Measurements from ENCODE around the gene C1QL1.

The C1QL1 gene

DNA sequence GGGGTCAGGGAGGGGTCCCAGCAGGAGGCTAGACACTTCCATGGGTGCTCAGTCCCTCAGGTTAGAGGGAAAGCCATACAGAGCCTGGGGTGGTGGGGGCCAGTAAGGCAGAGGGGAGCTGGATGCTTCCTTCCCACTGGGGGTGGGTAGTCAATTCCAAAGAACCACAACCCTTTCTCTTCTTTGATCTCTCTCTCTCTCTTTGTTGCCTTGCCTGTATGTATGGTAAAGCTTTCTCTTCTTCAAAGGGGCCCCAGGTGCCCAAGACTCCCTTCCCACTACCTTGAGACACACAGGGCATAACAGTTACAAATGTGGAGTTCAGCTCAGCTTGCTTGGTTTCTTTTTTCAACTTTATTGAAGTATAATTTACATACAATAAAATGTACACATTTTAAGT, 30.5 kb upstream of the C1QL1 start:
- Mint-ChIP-seq H3K36me3 (no peaks in the 10 kb centered on the region), H3K4me1 (no peaks in the 10 kb centered on the region), H3K4me3 (no peak overlapping the region), H3K27me3 (peaks cover 66% of the 10 kb centered on the region), H3K27ac (no peak overlapping the region), H3K9me3 (no peaks in the 10 kb centered on the region)
- CTCF ChIA-PET: interaction anchor here (1.6 kb wide), 1 partner anchor 9 kb away, joined by 4 read pairs; no protein-coding TSS in a partner anchor
- DNase-seq: no peak

DNA sequence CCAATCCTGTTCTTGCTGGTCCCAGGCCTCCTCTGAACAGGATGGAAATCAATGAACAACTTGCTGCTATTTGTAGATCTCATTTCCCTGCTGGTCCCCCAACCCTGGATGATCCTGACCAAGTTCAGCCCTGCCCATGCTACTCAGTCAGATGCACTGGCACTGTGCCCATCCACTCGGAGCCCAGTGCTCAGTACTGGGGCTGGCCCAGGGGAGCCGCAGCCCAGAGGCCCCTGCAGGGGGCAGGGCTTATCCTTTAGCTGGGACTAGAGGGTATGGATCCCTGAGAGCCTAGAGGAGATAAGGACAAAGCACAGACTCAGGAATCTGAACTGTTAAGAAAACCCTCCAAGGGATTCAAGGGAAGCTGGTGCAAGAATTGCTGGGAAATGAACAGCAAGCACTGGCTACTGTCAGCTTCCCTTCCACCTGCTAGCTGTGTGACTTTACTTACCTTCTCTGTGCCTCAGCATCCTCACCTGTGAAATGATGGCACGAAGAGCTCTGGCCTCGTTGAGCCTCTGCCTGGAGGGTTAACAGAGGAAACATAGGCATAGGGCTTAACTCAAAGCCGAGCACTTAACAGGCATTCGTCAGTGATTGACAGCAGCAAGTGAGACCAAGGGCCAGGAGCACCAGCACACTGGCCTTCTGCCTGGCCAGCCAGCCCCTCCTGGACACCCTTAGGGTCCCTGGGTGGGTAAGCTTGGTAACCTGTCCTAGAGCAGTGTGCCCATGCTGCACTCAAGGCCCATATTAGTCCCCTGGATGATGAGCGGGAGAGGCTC, 29.8 kb upstream of the C1QL1 start:
- Mint-ChIP-seq H3K4me3 (no peak overlapping the region), H3K27ac (no peak overlapping the region), H3K27me3 (peaks cover 63% of the 10 kb centered on the region), H3K36me3 (no peaks in the 10 kb centered on the region), H3K9me3 (no peaks in the 10 kb centered on the region), H3K4me1 (no peaks in the 10 kb centered on the region)
- CTCF ChIA-PET: interaction anchor here (1.6 kb wide), 1 partner anchor 8 kb away, joined by 4 read pairs; no protein-coding TSS in a partner anchor
- no peak for DNase-seq

DNA sequence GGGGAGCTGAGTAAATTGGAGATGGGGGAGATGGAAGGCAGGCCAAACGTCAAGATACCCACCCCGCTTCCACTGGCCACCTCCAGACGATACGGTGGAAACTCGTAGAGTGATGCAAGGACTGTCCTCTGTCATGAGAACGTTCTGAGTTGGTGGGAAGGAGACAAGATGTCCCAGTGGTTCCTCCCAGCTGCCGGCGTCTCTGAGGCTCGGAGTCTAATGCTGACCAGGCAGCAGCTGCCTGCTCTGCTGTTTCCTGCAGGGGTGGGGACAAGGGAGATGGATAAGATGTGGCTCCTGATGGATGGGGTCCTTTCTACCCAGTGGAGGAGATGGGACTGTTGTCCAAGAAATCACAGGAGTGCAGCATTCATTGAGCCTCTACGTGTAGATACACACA, 28.2 kb upstream of the C1QL1 start:
- Mint-ChIP-seq H3K36me3 (no peaks in the 10 kb centered on the region), H3K27ac (no peak overlapping the region), H3K27me3 (peaks cover 62% of the 10 kb centered on the region), H3K4me3 (no peak overlapping the region), H3K4me1 (no peaks in the 10 kb centered on the region), H3K9me3 (no peaks in the 10 kb centered on the region)
- CTCF ChIA-PET: no interaction called here
- DNase-seq: no peak

DNA sequence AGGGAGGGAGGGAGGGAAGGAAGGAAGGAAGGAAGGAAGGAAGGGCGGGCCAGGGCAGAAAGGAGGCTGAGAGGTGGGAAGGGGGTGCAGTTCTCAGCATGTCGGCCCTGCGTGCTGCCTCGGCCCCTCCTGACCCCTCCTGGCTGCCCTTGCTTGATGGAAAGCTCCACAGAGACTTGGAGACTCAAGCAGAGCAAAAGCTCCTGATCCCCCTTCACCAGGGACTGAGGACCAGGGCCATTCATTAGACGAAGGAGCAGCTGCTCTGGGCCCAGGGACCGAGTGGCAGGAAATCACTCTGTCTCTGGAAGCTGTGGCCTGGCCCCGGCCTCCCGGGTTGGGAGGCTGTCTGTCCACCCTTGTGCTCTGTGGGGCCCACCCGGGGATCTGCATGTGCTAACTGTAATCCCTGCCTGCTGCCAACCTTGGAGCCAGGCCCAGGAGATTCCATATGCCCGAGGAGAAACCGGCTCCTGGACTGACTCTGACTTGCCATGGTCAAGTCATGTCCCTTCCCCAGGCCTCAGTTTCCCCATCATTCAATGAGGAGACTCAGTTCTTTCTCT, 27.4 kb upstream of the C1QL1 start:
- peaks cover 67% of the 10 kb centered on the region for H3K27me3 Mint-ChIP-seq

DNA sequence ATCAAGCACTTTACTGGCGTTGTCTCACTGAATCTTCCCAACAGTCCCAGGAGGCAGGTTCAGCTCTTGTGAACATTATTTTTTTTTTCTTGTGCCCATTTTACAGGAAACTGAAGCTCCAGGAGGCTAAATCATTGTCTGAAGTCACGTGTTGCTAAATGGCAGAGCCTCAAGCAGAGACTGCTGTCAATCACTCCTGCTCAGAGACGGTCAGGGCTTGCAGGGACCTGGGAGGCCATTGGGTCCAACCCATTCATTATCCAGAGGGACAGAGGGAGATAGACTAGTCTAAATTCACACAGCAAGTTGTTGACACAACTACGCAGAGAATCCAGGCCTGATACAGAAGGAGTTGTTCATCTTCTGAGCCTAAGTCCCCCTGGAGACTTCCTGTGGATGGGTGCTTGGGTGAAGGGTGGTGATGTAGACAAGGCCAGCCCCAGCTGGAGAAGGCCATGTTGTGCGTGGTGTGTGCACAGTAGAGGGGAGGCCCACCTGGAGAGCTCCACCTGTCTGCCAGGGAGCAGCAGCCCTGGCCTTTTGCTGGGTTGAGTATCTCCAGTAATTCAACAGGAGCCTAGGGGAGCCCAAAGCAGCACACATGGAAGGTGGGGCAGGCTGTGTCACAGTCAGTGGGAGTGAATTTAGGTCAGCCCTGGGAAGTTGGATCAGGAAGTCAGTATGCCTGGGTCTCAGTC, 24.3 kb upstream of the C1QL1 start:
- no peak overlapping the region for H3K27ac Mint-ChIP-seq
- no peaks in the 10 kb centered on the region for H3K9me3 Mint-ChIP-seq
- no peaks in the 10 kb centered on the region for H3K36me3 Mint-ChIP-seq
- CTCF ChIA-PET: interaction anchor here (1.0 to 1.6 kb wide), 3 partner anchors 30 to 213 kb away, joined by 3 to 4 read pairs (median 4); no protein-coding TSS in a partner anchor
- no peak for DNase-seq
- no peak overlapping the region for H3K4me3 Mint-ChIP-seq
- H3K4me1 Mint-ChIP-seq: no peaks in the 10 kb centered on the region
- H3K27me3 Mint-ChIP-seq: peaks cover 84% of the 10 kb centered on the region

More for the DNA sequence above, 27.4 kb upstream of the C1QL1 start:
- Mint-ChIP-seq H3K27ac (no peak overlapping the region), H3K36me3 (no peaks in the 10 kb centered on the region), H3K4me3 (no peak overlapping the region), H3K4me1 (no peaks in the 10 kb centered on the region), H3K9me3 (no peaks in the 10 kb centered on the region)
- DNase-seq: no peak
- CTCF ChIA-PET: no interaction called here

DNA sequence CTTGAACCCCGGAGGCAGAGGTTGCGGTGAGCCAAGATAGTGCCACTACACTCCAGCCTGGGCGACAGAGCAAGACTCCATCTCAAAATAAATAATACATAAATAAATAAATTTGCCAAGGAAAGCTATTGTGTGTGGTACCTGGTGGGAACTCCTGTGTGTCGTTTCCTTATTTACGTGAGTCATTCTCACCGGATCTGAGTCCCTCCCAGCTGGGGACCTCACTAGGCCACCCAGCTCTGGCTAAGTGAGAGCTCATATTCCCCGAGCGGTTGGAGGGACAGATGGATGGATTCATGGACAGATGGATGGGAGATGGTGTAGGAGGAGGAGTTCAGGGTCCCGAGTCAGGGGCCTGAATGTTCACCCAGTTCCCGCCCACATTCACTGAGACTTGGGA, 22.9 kb upstream of the C1QL1 start:
- Mint-ChIP-seq H3K27me3 (peaks cover 83% of the 10 kb centered on the region), H3K9me3 (no peaks in the 10 kb centered on the region), H3K27ac (no peak overlapping the region), H3K4me1 (no peaks in the 10 kb centered on the region), H3K4me3 (no peak overlapping the region), H3K36me3 (no peaks in the 10 kb centered on the region)
- no peak for DNase-seq
- CTCF ChIA-PET: interaction anchor here (0.8 to 1.6 kb wide), 2 partner anchors 19 to 212 kb away, joined by 3 to 4 read pairs; no protein-coding TSS in a partner anchor

DNA sequence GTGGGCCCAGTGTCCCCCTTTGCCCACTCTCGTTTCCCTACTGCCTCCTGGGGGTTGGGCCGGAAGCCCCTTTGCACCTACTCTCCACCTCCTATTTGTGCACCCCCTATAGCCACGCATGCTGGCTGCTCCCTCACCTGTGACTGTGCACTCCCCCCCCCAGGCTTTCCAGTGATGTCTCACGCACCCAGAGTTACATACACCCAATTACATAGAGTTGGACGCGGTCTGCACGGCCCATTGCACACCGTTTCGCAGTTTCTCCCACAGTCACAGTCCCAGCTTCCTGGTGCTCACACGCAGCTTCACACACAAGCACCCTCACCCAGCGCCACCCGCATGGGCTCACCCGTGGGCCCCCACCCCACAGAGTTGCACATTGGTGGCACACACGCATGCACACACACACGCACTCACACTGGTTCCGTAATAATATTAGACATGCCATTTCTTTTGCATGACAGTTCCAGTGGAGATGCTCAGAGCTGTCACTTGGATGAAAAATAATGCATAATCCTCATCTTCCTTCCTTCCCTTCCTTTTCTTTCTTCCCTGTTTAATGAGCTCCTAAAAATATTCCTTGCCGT, 21.5 kb upstream of the C1QL1 start:
- Mint-ChIP-seq H3K36me3 (no peaks in the 10 kb centered on the region), H3K27ac (no peak overlapping the region), H3K9me3 (peaks cover 2% of the 10 kb centered on the region), H3K4me3 (no peak overlapping the region), H3K4me1 (no peaks in the 10 kb centered on the region), H3K27me3 (peaks cover 86% of the 10 kb centered on the region)
- CTCF ChIA-PET: interaction anchor here (0.9 kb wide), 1 partner anchor 9 kb away, joined by 4 read pairs; no protein-coding TSS in a partner anchor
- no peak for DNase-seq

DNA sequence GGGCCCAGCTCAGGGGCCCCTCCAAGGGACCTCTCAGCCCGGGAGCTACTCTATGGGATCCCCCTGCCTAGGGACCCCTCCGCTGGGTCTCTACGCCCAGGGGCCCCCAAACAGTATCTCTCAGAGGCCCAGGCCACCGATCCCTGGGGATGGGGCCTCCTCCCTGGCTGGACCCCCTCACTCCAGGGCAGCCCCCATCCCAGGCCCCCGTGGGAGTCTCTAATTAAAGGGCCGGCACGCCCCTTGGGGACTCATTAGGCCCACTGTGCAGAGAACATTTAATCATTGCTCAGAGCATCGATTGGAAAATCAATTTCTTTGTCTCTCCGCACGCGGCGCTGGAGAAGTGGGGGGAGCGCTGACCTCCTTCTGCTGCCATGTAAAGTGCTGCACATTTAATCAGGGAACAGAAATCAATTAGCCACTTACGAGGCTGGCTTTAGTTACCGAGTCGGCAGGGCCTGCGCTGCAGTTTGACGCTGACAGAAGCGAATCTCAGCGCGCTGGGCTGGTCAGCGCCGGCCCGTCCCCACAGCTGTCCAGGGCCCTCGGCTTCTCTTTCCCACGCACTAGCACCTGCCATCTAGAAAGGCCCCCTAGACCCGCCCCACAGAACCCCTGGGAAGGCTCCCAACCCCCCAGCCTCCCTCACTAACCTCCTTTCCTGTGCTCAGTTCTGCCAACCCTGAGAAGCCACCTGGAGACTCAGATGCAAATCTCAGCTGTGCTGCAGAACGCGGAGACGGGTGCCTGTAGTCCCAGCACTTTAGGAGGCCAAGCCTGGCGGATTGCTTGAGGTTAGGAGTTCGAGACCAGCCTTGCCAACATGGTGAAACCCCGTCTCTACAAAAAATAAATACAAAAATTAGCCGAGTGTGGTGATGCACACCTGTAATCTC, 20.2 kb upstream of the C1QL1 start:
- Mint-ChIP-seq H3K4me3 (no peak overlapping the region), H3K9me3 (peaks cover 2% of the 10 kb centered on the region), H3K27ac (no peak overlapping the region), H3K4me1 (no peaks in the 10 kb centered on the region), H3K36me3 (no peaks in the 10 kb centered on the region), H3K27me3 (peaks cover 80% of the 10 kb centered on the region)
- DNase-seq: no peak
- CTCF ChIA-PET: interaction anchor here (0.6 kb wide), 1 partner anchor 242 kb away, joined by 3 read pairs; no protein-coding TSS in a partner anchor

DNA sequence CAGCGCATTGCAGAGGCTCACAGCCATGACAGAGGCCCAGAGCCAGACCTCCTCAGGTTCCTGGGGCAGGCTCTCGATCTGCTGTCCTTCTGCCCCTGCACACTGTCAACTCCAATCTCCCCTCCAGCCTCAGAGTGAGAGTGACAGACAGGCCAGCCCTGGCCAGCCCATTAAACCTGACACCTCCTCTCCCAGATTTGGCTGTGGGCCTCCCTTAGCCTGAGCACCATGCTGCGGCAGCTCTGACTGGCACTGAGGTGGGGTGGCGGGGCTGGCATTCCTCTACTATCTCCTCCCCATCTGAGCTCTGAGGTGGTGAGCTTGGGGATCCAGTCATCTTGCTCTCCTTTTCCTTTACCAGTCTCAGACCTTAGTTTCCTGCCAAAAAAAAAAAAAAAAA, 15.5 kb upstream of the C1QL1 start:
- no peak for DNase-seq
- CTCF ChIA-PET: no interaction called here
- no peak overlapping the region for H3K27ac Mint-ChIP-seq
- H3K27me3 Mint-ChIP-seq: peaks cover 82% of the 10 kb centered on the region
- H3K4me1 Mint-ChIP-seq: no peaks in the 10 kb centered on the region
- H3K9me3 Mint-ChIP-seq: peaks cover 2% of the 10 kb centered on the region
- no peaks in the 10 kb centered on the region for H3K36me3 Mint-ChIP-seq
- H3K4me3 Mint-ChIP-seq: no peak overlapping the region

DNA sequence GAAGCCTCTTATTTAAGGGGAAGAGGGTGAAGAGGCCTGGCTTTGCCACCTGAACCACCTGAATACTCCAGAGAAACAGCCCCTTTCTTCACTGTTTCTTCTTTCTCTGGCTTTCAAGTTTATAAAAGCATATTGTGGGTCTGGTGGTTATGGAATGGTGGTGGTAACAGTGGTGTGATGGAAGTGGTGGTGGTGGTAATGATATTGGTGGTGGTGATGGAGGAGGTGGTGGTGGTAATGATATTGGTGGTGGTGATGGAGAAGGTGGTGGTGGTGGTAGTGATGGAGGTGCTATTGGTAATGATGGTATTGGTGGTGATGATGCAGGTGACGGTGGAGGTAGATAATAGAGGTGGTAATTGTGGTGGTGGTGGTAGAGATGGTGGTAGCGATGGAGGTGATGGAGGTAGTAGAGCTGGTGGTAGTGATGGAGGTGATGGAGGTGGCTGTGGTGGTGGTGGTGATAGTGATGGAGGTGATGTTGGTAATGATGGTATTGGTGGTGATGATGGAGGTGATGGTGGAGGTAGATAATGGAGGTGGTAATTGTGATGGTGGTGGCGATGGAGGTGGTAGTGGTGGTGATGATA, 14.1 kb upstream of the C1QL1 start:
- H3K27ac Mint-ChIP-seq: no peak overlapping the region
- DNase-seq: no peak
- no peak overlapping the region for H3K4me3 Mint-ChIP-seq
- no peaks in the 10 kb centered on the region for H3K36me3 Mint-ChIP-seq
- CTCF ChIA-PET: interaction anchor here (0.7 kb wide), 1 partner anchor 217 kb away, joined by 3 read pairs; no protein-coding TSS in a partner anchor
- H3K9me3 Mint-ChIP-seq: peaks cover 2% of the 10 kb centered on the region
- peaks cover 82% of the 10 kb centered on the region for H3K27me3 Mint-ChIP-seq
- H3K4me1 Mint-ChIP-seq: no peaks in the 10 kb centered on the region

DNA sequence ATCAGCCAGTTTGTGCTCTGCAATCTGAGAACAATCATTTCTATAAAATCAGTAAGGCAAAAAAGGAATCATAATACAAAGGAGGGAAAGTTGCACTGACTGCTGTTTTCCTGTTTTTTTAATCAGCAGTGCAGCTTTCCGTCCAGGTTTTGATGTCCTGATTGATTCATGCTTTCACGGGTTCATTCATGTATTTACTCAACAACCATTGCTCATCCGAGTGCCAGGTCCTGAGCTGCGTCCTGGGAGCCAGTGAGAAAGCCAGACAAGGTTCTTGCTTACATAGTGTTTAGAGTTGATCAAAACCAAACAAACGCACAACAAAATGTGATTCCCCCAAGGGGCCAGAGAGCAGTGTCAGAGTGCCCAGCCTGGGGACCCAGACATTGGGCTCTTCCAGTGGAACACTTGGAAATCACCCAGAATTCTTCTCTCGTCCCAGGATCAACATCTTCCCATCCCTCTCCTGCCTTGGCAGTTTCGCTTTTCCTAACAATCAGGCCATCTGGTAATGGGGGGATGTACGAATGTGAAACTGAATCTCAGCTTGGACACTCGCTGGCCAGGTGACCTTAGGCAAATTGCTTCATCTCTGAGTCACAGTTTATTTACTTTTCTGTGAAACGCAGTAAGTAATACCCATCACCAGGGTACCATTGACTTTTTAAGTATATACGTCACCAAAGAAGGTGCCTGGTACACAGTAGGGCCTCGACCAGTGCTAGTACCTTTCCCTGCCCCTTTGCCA, 13.3 kb upstream of the C1QL1 start:
- DNase-seq: no peak
- CTCF ChIA-PET: interaction anchor here (0.6 kb wide), 1 partner anchor 967 kb away, joined by 3 read pairs; no protein-coding TSS in a partner anchor
- H3K4me3 Mint-ChIP-seq: no peak overlapping the region
- H3K27me3 Mint-ChIP-seq: peaks cover 84% of the 10 kb centered on the region
- no peaks in the 10 kb centered on the region for H3K4me1 Mint-ChIP-seq
- no peaks in the 10 kb centered on the region for H3K36me3 Mint-ChIP-seq
- no peak overlapping the region for H3K27ac Mint-ChIP-seq
- peaks cover 2% of the 10 kb centered on the region for H3K9me3 Mint-ChIP-seq

DNA sequence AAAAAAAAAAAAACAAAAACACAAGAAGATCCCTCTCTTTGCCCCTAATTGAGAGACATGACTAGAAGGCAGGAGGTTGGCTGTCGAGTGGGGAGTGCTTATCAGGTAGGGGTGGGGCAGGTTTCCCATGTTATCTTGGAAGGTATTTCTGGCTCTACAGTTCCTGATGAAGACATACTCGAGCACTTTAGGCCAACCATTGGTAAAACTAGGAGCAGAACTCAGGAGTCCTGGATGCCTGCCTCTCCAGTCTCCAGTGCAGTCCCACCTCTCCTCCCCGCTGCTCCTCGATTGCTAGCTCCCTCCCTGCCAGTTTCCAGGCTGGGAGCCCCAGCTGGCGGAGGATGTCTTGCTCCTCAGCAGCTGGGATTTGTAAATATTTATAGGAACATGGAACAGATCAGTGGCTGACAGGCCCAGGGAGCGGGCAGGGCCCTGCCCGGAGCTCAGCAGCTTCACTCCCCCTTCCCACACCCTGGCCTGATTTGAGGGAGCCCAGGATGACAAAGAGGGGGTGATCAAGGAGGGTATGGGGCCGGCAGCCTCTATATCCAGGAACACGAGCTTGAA, 11.4 kb upstream of the C1QL1 start:
- Mint-ChIP-seq H3K27me3 (peaks cover 89% of the 10 kb centered on the region), H3K27ac (no peak overlapping the region), H3K4me1 (no peaks in the 10 kb centered on the region), H3K4me3 (no peak overlapping the region), H3K36me3 (no peaks in the 10 kb centered on the region), H3K9me3 (no peaks in the 10 kb centered on the region)
- DNase-seq: no peak
- CTCF ChIA-PET: interaction anchor here (1.1 kb wide), 1 partner anchor 120 kb away, joined by 6 read pairs; no protein-coding TSS in a partner anchor
